ENCODE measurements around the gene MIF. TPM values are rescaled to one million over a fixed set of nuclear protein-coding genes. Genes with fewer than 3 reads are reported as not detected.

The MIF gene
- total and polyA plus RNA-seq, 2 of the 4 experiments (the other 2 are of a cell fraction) = 123 to 530 TPM

GRCh38 chr22:23849009-23850006 is 44.9 kb upstream of the MIF start:
- WGBS, 2 experiments (ENCODE audit: extremely low coverage in 2 of 2, insufficient read length in 1 of 2) = 33% methylated on average over 13 of the region's 62 CpGs; no CpG with 5 or more reads in 1 of the 2 experiments

More at GRCh38 chr22:23849009-23850006, 44.9 kb upstream of the MIF start:
- peak; percentile 98 for ATAC-seq (ENCODE audit: low read depth)
- H3K27ac ChIP-seq (ENCODE audit: insufficient read depth, low read length) = no peak overlapping the region
- no peak overlapping the region for H2BK5ac ChIP-seq (ENCODE audit: low read depth, low read length, poor library complexity, severe bottlenecking)
- ChIA-PET POLR2A (ENCODE audit: unreplicated experiment) (interaction anchor here (0.6 kb wide), 1 partner anchor 97 kb away, joined by 3 read pairs; no protein-coding TSS in a partner anchor), CTCF (interaction anchor here (0.6 to 1.4 kb wide), 13 partner anchors 8 to 463 kb away, joined by 3 to 10 read pairs (median 5); partner anchors contain the start of genes CHCHD10 and SLC2A11)
- H3K9me3 ChIP-seq (ENCODE audit: control insufficient read depth, insufficient read depth, low read length) = no peaks in the 10 kb centered on the region
- H2AFZ ChIP-seq (replicated peaks; ENCODE audit: low read length, poor library complexity) = peak overlapping the region; percentile 85
- no peak overlapping the region for H4K5ac ChIP-seq (ENCODE audit: low read depth, low read length)
- no peak overlapping the region for H3K18ac ChIP-seq (ENCODE audit: low read depth, low read length)
- H3K36me3 ChIP-seq (ENCODE audit: control insufficient read depth, insufficient read depth, low read length) = no peaks in the 10 kb centered on the region
- H3K9me1 ChIP-seq (ENCODE audit: insufficient read depth, low read length) = no peaks in the 10 kb centered on the region
- H3K9ac ChIP-seq (ENCODE audit: low read depth, low read length) = no peak overlapping the region
- BruUV-seq (replicated peaks) = no TSS peak
- H3K4ac ChIP-seq (ENCODE audit: low read depth, low read length) = no peak overlapping the region
- H2BK15ac ChIP-seq (ENCODE audit: low read depth, low read length) = no peak overlapping the region; the same call in 2 of the 3 replicates
- H3K4me2 ChIP-seq (ENCODE audit: low read depth, low read length) = peak overlapping the region; percentile 79
- dilution Hi-C loops (cut with HindIII; ENCODE audit: low sequenced_read_pairs, unreplicated experiment) (no loop called here), intact Hi-C loops (cut with micrococcal nuclease) (loop anchor here (5.0 kb wide), 3 partner anchors 77 to 307 kb away; partner anchors contain the start of gene MMP11), in situ Hi-C loops (cut with MboI; ENCODE audit: low sequenced_read_pairs) (loop anchor here (10.0 kb wide), 2 partner anchors 225 to 325 kb away; no protein-coding TSS in a partner anchor)
- no peaks in the 10 kb centered on the region for H4K20me1 ChIP-seq (ENCODE audit: insufficient read depth, low read length)
- H4K8ac ChIP-seq (ENCODE audit: low read depth in 2 of 2, low read length in 2 of 2) = peak overlapping the region in 1 of 2 experiments; percentile 44; a peak in 1 of 4 replicates
- no peak overlapping the region for H3K23ac ChIP-seq (ENCODE audit: low read depth, low read length)
- peaks cover 17% of the 10 kb centered on the region for H3K4me1 ChIP-seq (ENCODE audit: control insufficient read depth, insufficient read depth, low read length)
- H3K27me3 ChIP-seq (ENCODE audit: control insufficient read depth, insufficient read depth, low read length) = no peaks in the 10 kb centered on the region
- H2AK5ac ChIP-seq (ENCODE audit: low read depth, low read length) = peak overlapping the region; percentile 58; the same call in 1 of the 2 replicates
- H2BK20ac ChIP-seq (ENCODE audit: low read depth, low read length) = 0 out of 2 replicates have a peak overlapping the region, but pooled peaks have one; percentile 8
- H2BK120ac ChIP-seq (ENCODE audit: low read depth, low read length) = no peak overlapping the region
- H3K14ac ChIP-seq (replicated peaks; ENCODE audit: low read depth, low read length) = no peak overlapping the region
- no peak overlapping the region for H4K91ac ChIP-seq (ENCODE audit: insufficient read depth, low read depth, low read length)
- H3K4me3 ChIP-seq (ENCODE audit: insufficient read depth, low read depth, low read length) = no peak overlapping the region
- no peak overlapping the region for H3K56ac ChIP-seq (ENCODE audit: extremely low read depth, insufficient read depth, low read length)
- DNase-seq = peak; percentile 51
- H3K79me1 ChIP-seq (ENCODE audit: low read depth in 1 of 2, low read length in 2 of 2) = no peaks in the 10 kb centered on the region
- no peak for TF ChIP-seq BHLHE40 (IDR thresholded peaks at IDR 0.05; ENCODE audit: low read depth, low read length)
- TF ChIP-seq CTCF (conservative IDR thresholded peaks at IDR 0.05; ENCODE audit: low read depth, low read length) = peak; percentile 99
- peak; percentile 83 for TF ChIP-seq SMC3 (IDR thresholded peaks at IDR 0.05; ENCODE audit: low read depth, low read length)
- TF ChIP-seq CHD1 (IDR thresholded peaks at IDR 0.05; ENCODE audit: low read depth, low read length) = no peak
- peak; percentile 41; the same call in 1 of the 2 replicates for TF ChIP-seq MAZ (IDR thresholded peaks at IDR 0.05; ENCODE audit: borderline replicate concordance, low read depth, low read length)
- TF ChIP-seq RAD21 (IDR thresholded peaks at IDR 0.05; ENCODE audit: low read length) = peak; percentile 98
- no peak for TF ChIP-seq MXI1 (IDR thresholded peaks at IDR 0.05; ENCODE audit: borderline replicate concordance, low read depth, low read length)
- no peak for TF ChIP-seq ELK1 (IDR thresholded peaks at IDR 0.05; ENCODE audit: borderline replicate concordance, low read depth, low read length)
- TF ChIP-seq POLR2A (IDR thresholded peaks at IDR 0.05; ENCODE audit: low read depth, low read length) = peak; percentile 48; the same call in 1 of the 2 replicates
- peak overlapping the region; percentile 2 for H2AK9ac ChIP-seq (replicated peaks; ENCODE audit: low read depth, low read length, poor library complexity)
